ENCODE measurements around the gene HEPACAM. TPM values are rescaled to one million over a fixed set of nuclear protein-coding genes. Genes with fewer than 3 reads are reported as not detected.

The HEPACAM gene
- total RNA-seq, 1 donor from 2014 or later: 0.14 TPM

DNA sequence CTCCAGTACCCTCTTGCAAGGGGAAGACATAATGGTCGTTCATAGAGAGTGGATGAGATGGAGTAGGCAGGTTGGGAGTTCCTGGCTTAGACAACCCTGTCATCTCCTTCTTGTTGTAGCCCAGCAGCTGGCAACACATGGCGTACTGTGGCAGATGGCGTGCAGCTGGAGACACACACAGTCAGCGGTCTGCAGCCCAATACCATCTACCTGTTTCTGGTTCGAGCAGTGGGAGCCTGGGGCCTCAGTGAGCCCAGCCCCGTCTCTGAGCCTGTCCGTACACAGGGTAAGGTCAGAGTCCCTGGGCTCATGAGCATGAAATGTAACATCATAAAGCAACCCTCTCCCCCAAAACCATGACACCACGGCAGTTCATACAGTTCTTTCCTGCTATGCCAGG lies 61.9 kb downstream of the HEPACAM start:
- TF ChIP-seq, protein P1, sequence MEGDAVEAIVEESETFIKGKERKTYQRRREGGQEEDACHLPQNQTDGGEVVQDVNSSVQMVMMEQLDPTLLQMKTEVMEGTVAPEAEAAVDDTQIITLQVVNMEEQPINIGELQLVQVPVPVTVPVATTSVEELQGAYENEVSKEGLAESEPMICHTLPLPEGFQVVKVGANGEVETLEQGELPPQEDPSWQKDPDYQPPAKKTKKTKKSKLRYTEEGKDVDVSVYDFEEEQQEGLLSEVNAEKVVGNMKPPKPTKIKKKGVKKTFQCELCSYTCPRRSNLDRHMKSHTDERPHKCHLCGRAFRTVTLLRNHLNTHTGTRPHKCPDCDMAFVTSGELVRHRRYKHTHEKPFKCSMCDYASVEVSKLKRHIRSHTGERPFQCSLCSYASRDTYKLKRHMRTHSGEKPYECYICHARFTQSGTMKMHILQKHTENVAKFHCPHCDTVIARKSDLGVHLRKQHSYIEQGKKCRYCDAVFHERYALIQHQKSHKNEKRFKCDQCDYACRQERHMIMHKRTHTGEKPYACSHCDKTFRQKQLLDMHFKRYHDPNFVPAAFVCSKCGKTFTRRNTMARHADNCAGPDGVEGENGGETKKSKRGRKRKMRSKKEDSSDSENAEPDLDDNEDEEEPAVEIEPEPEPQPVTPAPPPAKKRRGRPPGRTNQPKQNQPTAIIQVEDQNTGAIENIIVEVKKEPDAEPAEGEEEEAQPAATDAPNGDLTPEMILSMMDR (IDR thresholded peaks at IDR 0.05): no peak
- H3K4me1 ChIP-seq: peaks cover 6% of the 10 kb centered on the region
- intact Hi-C loops (cut with DNase I): no loop called here
- H3K4me3 ChIP-seq: no peak overlapping the region
- peaks cover 41% of the 10 kb centered on the region for H3K27me3 ChIP-seq
- DNase-seq (no peak), ATAC-seq (no peak)
- no peaks in the 10 kb centered on the region for H3K36me3 ChIP-seq
- H3K27ac ChIP-seq: no peak overlapping the region
- no peaks in the 10 kb centered on the region for H3K9me3 ChIP-seq

DNA sequence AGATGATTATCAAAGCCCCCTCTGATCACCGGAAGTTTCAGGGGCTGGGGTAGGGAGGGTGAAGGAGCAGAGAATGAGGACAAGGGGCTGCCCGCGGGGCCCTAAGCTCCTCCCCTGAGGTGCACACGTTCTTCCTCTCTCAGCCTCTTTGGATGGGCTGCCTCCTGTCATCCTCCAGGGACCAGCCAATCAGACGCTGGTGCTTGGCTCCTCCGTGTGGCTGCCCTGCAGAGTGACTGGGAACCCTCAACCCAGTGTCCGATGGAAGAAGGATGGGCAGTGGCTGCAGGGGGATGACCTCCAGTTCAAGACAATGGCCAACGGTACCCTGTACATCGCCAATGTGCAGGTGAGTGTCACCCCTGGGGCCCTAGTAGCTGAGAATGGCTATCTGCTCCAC lies 63.1 kb downstream of the HEPACAM start:
- H3K4me3 ChIP-seq: no peak overlapping the region
- TF ChIP-seq, protein P1 (IDR thresholded peaks at IDR 0.05): no peak

DNA sequence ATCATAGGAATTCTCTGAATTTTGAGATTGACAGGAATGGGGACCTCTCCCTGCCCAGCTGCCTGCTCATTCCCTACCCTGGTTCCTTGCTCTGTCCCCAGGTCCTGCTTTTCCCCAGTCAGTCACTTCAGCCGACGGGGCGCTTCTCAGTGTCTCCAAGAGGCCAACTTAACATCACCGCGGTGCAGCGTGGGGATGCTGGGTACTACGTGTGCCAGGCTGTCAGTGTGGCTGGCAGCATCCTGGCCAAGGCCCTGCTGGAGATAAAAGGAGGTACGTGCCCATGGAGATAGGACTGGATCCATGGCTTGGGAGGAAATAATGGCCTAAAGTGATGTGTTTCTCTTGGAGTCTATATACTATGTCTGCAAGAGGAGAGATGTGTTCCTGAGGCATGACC lies 63.6 kb downstream of the HEPACAM start:
- intact Hi-C loops (cut with DNase I): no loop called here
- TF ChIP-seq, protein P1 (IDR thresholded peaks at IDR 0.05): no peak
- no peak for ATAC-seq
- no peaks in the 10 kb centered on the region for H3K36me3 ChIP-seq
- H3K9me3 ChIP-seq: no peaks in the 10 kb centered on the region
- no peak for DNase-seq
- peaks cover 54% of the 10 kb centered on the region for H3K27me3 ChIP-seq
- no peaks in the 10 kb centered on the region for H3K4me1 ChIP-seq
- no peak overlapping the region for H3K27ac ChIP-seq
- H3K4me3 ChIP-seq: no peak overlapping the region

More for the DNA sequence above, 63.1 kb downstream of the HEPACAM start:
- intact Hi-C loops (cut with DNase I): no loop called here
- no peak overlapping the region for H3K27ac ChIP-seq
- DNase-seq (no peak), ATAC-seq (no peak)
- H3K36me3 ChIP-seq: no peaks in the 10 kb centered on the region
- peaks cover under 1% of the 10 kb centered on the region for H3K4me1 ChIP-seq
- peaks cover 53% of the 10 kb centered on the region for H3K27me3 ChIP-seq
- H3K9me3 ChIP-seq: no peaks in the 10 kb centered on the region

DNA sequence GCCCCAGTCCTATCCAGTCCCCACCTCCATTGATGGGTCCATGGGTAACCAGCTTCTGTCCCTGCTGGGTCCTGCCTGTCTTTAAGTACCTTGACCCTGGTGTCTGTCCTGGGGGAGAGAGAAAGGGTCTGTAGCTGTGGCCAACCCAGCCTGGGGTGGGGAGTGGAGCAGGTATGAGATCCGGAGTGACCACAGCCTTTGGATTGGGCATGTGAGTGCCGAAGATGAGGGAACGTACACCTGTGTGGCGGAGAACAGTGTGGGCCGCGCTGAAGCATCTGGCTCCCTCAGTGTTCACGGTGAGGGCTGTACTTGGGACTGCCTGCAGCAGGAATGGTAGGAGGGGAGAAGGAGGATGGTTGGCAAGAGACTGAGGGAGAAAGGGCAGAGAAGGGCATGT lies 65.4 kb downstream of the HEPACAM start:
- no peak for DNase-seq
- H3K27me3 ChIP-seq: peaks cover 73% of the 10 kb centered on the region
- no peak for ATAC-seq
- intact Hi-C loops (cut with DNase I): no loop called here
- no peaks in the 10 kb centered on the region for H3K9me3 ChIP-seq
- H3K4me3 ChIP-seq: no peak overlapping the region
- no peak overlapping the region for H3K27ac ChIP-seq
- peaks cover 13% of the 10 kb centered on the region for H3K4me1 ChIP-seq
- TF ChIP-seq, protein P1 (IDR thresholded peaks at IDR 0.05): no peak
- H3K36me3 ChIP-seq: no peaks in the 10 kb centered on the region

GRCh38 chr11:124869856-124870387 lies 65.9 kb downstream of the HEPACAM start:
- ATAC-seq: no peak
- Histone ChIP-seq H3K9me3 (no peaks in the 10 kb centered on the region), H3K4me1 (peaks cover 15% of the 10 kb centered on the region), H3K4me3 (no peak overlapping the region), H3K27me3 (peaks cover 78% of the 10 kb centered on the region), H3K27ac (no peak overlapping the region), H3K36me3 (no peaks in the 10 kb centered on the region)
- DNase-seq: no peak
- intact Hi-C loops (cut with DNase I): no loop called here
- TF ChIP-seq, protein P1 (IDR thresholded peaks at IDR 0.05): no peak

DNA sequence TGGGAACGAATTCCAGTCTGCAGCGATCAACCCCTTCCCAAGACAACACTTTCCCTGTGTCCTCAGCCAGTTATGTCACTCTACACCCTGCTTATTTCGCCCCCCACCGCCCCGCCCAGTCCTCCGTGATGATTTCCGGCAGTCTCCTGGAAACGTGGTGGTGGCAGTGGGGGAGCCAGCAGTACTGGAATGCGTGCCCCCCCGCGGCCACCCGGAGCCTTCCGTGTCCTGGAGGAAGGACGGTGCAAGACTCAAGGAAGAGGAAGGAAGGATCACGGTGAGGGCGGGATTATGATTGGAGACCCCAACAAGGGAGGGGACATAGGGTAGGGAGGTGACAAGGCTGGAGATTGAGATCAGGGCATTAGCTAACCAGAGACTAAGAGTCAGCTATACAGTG lies 66.5 kb downstream of the HEPACAM start:
- DNase-seq: no peak
- no peak overlapping the region for H3K27ac ChIP-seq
- no peaks in the 10 kb centered on the region for H3K9me3 ChIP-seq
- H3K27me3 ChIP-seq: peaks cover 84% of the 10 kb centered on the region
- TF ChIP-seq, protein P1 (IDR thresholded peaks at IDR 0.05): no peak
- ATAC-seq: no peak
- intact Hi-C loops (cut with DNase I): no loop called here
- peaks cover 15% of the 10 kb centered on the region for H3K4me1 ChIP-seq
- no peaks in the 10 kb centered on the region for H3K36me3 ChIP-seq
- no peak overlapping the region for H3K4me3 ChIP-seq
